Sigmoid colon (tissue), 7 donors: ENCODE results near the gene SYT8. TPM values are rescaled to one million over a fixed set of nuclear protein-coding genes. Genes with fewer than 3 reads are reported as not detected.

Experiments
- DNase-seq: peaks from one replicate; pipeline ENCODE4 v3.0.0-alpha.2; 2019
- H3K27ac ChIP-seq, 4 donors: fragments of 200-600 bp; sonication (generic); one replicate each; pipeline ENCODE4 v1.5.1; 2016 to 2019; ENCODE audit warnings: mild to moderate bottlenecking in 1 of 4
- H3K27me3 ChIP-seq, 3 donors: fragments of 200-600 bp; sonication (generic); one replicate each; pipeline ENCODE4 v1.5.1; 2019; ENCODE audit warnings: mild to moderate bottlenecking in 1 of 3
- H3K36me3 ChIP-seq, 4 donors: fragments of 200-600 bp; sonication (generic); one replicate each; pipeline ENCODE4 v1.5.1; 2016 to 2019
- H3K4me1 ChIP-seq, 4 donors: fragments of 200-600 bp; sonication (generic); one replicate each; pipeline ENCODE4 v1.5.1; 2017 to 2019
- H3K4me3 ChIP-seq, 4 donors: fragments of 200-600 bp; sonication (generic); one replicate each; pipeline ENCODE4 v1.5.1; 2017 to 2019; ENCODE audit warnings: mild to moderate bottlenecking in 2 of 4, moderate library complexity in 1 of 4
- H3K9me3 ChIP-seq, 4 donors: fragments of 200-600 bp in 3 of 4; sonication (generic) in 3 of 4; one replicate each; pipeline versions ENCODE4 v1.5.1 to v1.6.1; 2013 to 2019
- CTCF ChIP-seq, 4 experiments: fragments of 450-650 bp in 3 of 4; fragments of 200-600 bp in 1 of 4; IDR thresholded peaks; one replicate each; pipeline ENCODE4 v1.5.1; 2016 to 2019; ENCODE audit warnings: antibody characterized with exemption in 4 of 4, mild to moderate bottlenecking in 3 of 4, moderate library complexity in 2 of 4
- EP300 ChIP-seq, 4 donors: sonication (generic); formaldehyde crosslinking; IDR thresholded peaks; one replicate each; pipeline ENCODE4 v1.6.1; 2017; ENCODE audit warnings: antibody characterized with exemption in 4 of 4
- POLR2A ChIP-seq, 2 donors: fragments of 450-650 bp; IDR thresholded peaks; one replicate each; pipeline ENCODE4 v1.6.1; 2016; ENCODE audit warnings: antibody characterized with exemption in 2 of 2, mild to moderate bottlenecking in 2 of 2, moderate library complexity in 2 of 2
- POLR2AphosphoS5 ChIP-seq, 4 donors: sonication (generic); formaldehyde crosslinking; IDR thresholded peaks; one replicate each; pipeline ENCODE4 v1.6.1; 2017; ENCODE audit warnings: antibody characterized with exemption in 4 of 4
- WGBS, 2 donors: extraction: QIAGEN DNeasy Blood & Tissue Kit; methylation state at CpG; one replicate each; pipeline ENCODE4 v1.1.7; 2013; 5-methylcytosine and 5-hydroxymethylcytosine counted together
- intact Hi-C: fragments of 100-400 bp; cut with DNase I; formaldehyde crosslinking; loops from one replicate; pipeline ENCODE4 v1.15.1; 2023
- polyA plus RNA-seq, 3 donors: library from polyadenylated mRNA; stranded (reverse); fragments of 200-250 nt; gene quantifications; one replicate each; pipeline ENCODE4 v1.2.3, GENCODE V29; 2013
- total RNA-seq, 4 donors: library from RNA; depleted of rRNA; stranded (reverse); fragments of >200 nt; gene quantifications; one replicate each; pipeline ENCODE4 v1.1.0, GENCODE V29; 2016
- donor health status: healthy with polysubstance abuse.
- donor health status: Bipolar disorder and iron deficiency.
- donor health status: healthy.

SYT8 gene
- total RNA-seq (not detected), polyA plus RNA-seq (1 to 10 TPM in 2 of 3 donors, not detected in 1; 1.8 to 5.4 TPM)

GRCh38 chr11:1834779-1835670 is at the start of gene SYT8:
SYT8 (plus strand) TSS chr11:1834990; CDS start chr11:1835106, 116 bp downstream.
- peaks cover 0 to 17% (median 15%) of the 10 kb centered on the region in 4 donors for H3K4me1 ChIP-seq
- H3K4me3 ChIP-seq: no peak within 1 kb of the TSS
- TF ChIP-seq POLR2AphosphoS5 (IDR thresholded peaks at IDR 0.05): no peak
- no peak for TF ChIP-seq CTCF (IDR thresholded peaks at IDR 0.05)
- no peak for TF ChIP-seq EP300 (IDR thresholded peaks at IDR 0.05)
- TF ChIP-seq POLR2A (IDR thresholded peaks at IDR 0.05): no peak
- H3K36me3 ChIP-seq: no peaks in the 10 kb centered on the region
- no peaks in the 10 kb centered on the region for H3K9me3 ChIP-seq
- no peak for DNase-seq
- WGBS, 2 donors: 78 to 84% methylated on average over 26 of the region's 26 CpGs
- H3K27me3 ChIP-seq: no peaks in the 10 kb centered on the region
- intact Hi-C loops: loop anchor here (5.0 kb wide), 3 partner anchors 47 to 317 kb away; partner anchors contain the start of gene TNNT3
- no peak within 1 kb of the TSS for H3K27ac ChIP-seq

GRCh38 chr11:1785749-1786413 is 48.9 kb upstream of the SYT8 start:
- Histone ChIP-seq H3K4me3 (no peak overlapping the region), H3K36me3 (no peaks in the 10 kb centered on the region), H3K9me3 (no peaks in the 10 kb centered on the region), H3K27ac (no peak overlapping the region), H3K4me1 (no peaks in the 10 kb centered on the region), H3K27me3 (peaks cover 0 to 6% (median 0%) of the 10 kb centered on the region in 3 donors)
- 83% methylated on average over 21 of the region's 21 CpGs for WGBS, 2 donors
- no peak for TF ChIP-seq POLR2AphosphoS5 (IDR thresholded peaks at IDR 0.05)
- TF ChIP-seq POLR2A (IDR thresholded peaks at IDR 0.05): no peak
- TF ChIP-seq CTCF (IDR thresholded peaks at IDR 0.05): no peak
- TF ChIP-seq EP300 (IDR thresholded peaks at IDR 0.05): no peak
- DNase-seq: no peak
- intact Hi-C loops: no loop called here

- Histone ChIP-seq H3K27me3 (peaks cover 0 to 6% (median 0%) of the 10 kb centered on the region in 3 donors), H3K4me1 (no peaks in the 10 kb centered on the region), H3K36me3 (no peaks in the 10 kb centered on the region), H3K9me3 (no peaks in the 10 kb centered on the region), H3K27ac (no peak overlapping the region), H3K4me3 (no peak overlapping the region)
- no peak for TF ChIP-seq EP300 (IDR thresholded peaks at IDR 0.05)
- no peak for TF ChIP-seq POLR2AphosphoS5 (IDR thresholded peaks at IDR 0.05)
- no peak for TF ChIP-seq CTCF (IDR thresholded peaks at IDR 0.05)
- TF ChIP-seq POLR2A (IDR thresholded peaks at IDR 0.05): no peak
- intact Hi-C loops: no loop called here
- DNase-seq: no peak
- WGBS, 2 donors: 92% methylated on average over 4 of the region's 4 CpGs
Measured at GRCh38 chr11:1786466-1786865, 48.3 kb upstream of the SYT8 start.

GRCh38 chr11:1791912-1792311 is 42.9 kb upstream of the SYT8 start:
- Histone ChIP-seq H3K27ac (no peak overlapping the region), H3K27me3 (peaks cover 0 to 13% (median 8%) of the 10 kb centered on the region in 3 donors), H3K36me3 (no peaks in the 10 kb centered on the region), H3K9me3 (no peaks in the 10 kb centered on the region), H3K4me1 (no peaks in the 10 kb centered on the region), H3K4me3 (no peak overlapping the region)
- TF ChIP-seq POLR2AphosphoS5 (IDR thresholded peaks at IDR 0.05): no peak
- TF ChIP-seq POLR2A (IDR thresholded peaks at IDR 0.05): no peak
- TF ChIP-seq CTCF (IDR thresholded peaks at IDR 0.05): no peak
- TF ChIP-seq EP300 (IDR thresholded peaks at IDR 0.05): no peak
- intact Hi-C loops: no loop called here
- no peak for DNase-seq
- 20 to 72% methylated on average over 6 of the region's 6 CpGs for WGBS, 2 donors
